HEK293T (cell line): ENCODE results near the gene ELK3.

Experiments
- ARNT ChIP-seq: fragments of 450-650 bp; IDR thresholded peaks from 2 replicates; pipeline ENCODE4 v1.6.1; 2017; ENCODE audit warnings: mild to moderate bottlenecking
- BHLHE40 ChIP-seq: fragments of 450-650 bp; IDR thresholded peaks from 2 replicates; pipeline ENCODE4 v1.6.1; 2016; ENCODE audit warnings: mild to moderate bottlenecking, moderate library complexity, borderline replicate concordance
- ELF4 ChIP-seq: fragments of 450-650 bp; IDR thresholded peaks from 2 replicates; pipeline ENCODE4 v1.6.1; 2017; ENCODE audit warnings: antibody characterized with exemption
- FOXK2 ChIP-seq: fragments of 450-650 bp; IDR thresholded peaks from 2 replicates; pipeline ENCODE4 v1.6.1; 2016; ENCODE audit warnings: mild to moderate bottlenecking
- FOXM1 ChIP-seq: fragments of 450-650 bp; IDR thresholded peaks from 2 replicates; pipeline ENCODE4 v1.6.1; 2017; ENCODE audit warnings: mild to moderate bottlenecking, borderline replicate concordance
- PKNOX1 ChIP-seq: fragments of 450-650 bp; IDR thresholded peaks from 2 replicates; pipeline ENCODE4 v1.6.1; 2016
- SP1 ChIP-seq: fragments of 450-650 bp; IDR thresholded peaks from 2 replicates; pipeline ENCODE4 v1.6.1; 2017
- TARDBP ChIP-seq: fragments of 450-650 bp; IDR thresholded peaks from 2 replicates; pipeline ENCODE4 v1.6.1; 2016

GRCh38 chr12:96247563-96247962 lies 53.4 kb downstream of the ELK3 start:
- TF ChIP-seq FOXK2, result no peak
- no peak for TF ChIP-seq SP1
- no peak for TF ChIP-seq PKNOX1
- TF ChIP-seq BHLHE40, result no peak
- TF ChIP-seq ELF4, result no peak
- TF ChIP-seq TARDBP, result no peak
- TF ChIP-seq FOXM1, result no peak
- no peak for TF ChIP-seq ARNT
